Mucosa of stomach (tissue), 1 donor: Measurements from ENCODE around the gene SIDT2.

Experiments used
- H3K27me3 ChIP-seq: one replicate; pipeline ENCODE4 v1.7.0; 2013; ENCODE audit warnings: mild to moderate bottlenecking, low read length; ENCODE audit not compliant: control insufficient read depth, insufficient read depth
- H3K36me3 ChIP-seq: one replicate; pipeline ENCODE4 v1.7.0; 2013; ENCODE audit warnings: low read length; ENCODE audit not compliant: control insufficient read depth, insufficient read depth
- H3K4me1 ChIP-seq: one replicate; pipeline ENCODE4 v1.7.0; 2013; ENCODE audit warnings: mild to moderate bottlenecking, low read length; ENCODE audit not compliant: control insufficient read depth, insufficient read depth
- H3K4me3 ChIP-seq: one replicate; pipeline ENCODE4 v1.7.0; 2013; ENCODE audit warnings: low read length
- H3K9ac ChIP-seq: one replicate; pipeline ENCODE4 v1.7.0; 2013; ENCODE audit warnings: mild to moderate bottlenecking, low read length, moderate library complexity
- H3K9me3 ChIP-seq: one replicate; pipeline ENCODE4 v1.7.0; 2013; ENCODE audit warnings: mild to moderate bottlenecking, low read length, moderate library complexity; ENCODE audit not compliant: control insufficient read depth
- donor health status: Pancreatic carcinoma.

SIDT2 gene

GRCh38 chr11:117185736-117186430 is 7.3 kb downstream of the SIDT2 start:
- peaks cover 80% of the 10 kb centered on the region for H3K4me1 ChIP-seq
- peak overlapping the region; percentile 1 for H3K9ac ChIP-seq
- peaks cover 29% of the 10 kb centered on the region for H3K36me3 ChIP-seq

GRCh38 chr11:117186431-117186761 is 7.9 kb downstream of the SIDT2 start:
- Histone ChIP-seq H3K9me3 (no peaks in the 10 kb centered on the region), H3K9ac (peak overlapping the region; percentile 1), H3K36me3 (peaks cover 29% of the 10 kb centered on the region), H3K4me1 (peaks cover 74% of the 10 kb centered on the region), H3K27me3 (no peaks in the 10 kb centered on the region), H3K4me3 (no peak overlapping the region)

More at GRCh38 chr11:117185736-117186430, 7.3 kb downstream of the SIDT2 start:
- Histone ChIP-seq H3K9me3 (no peaks in the 10 kb centered on the region), H3K27me3 (no peaks in the 10 kb centered on the region), H3K4me3 (no peak overlapping the region)

DNA sequence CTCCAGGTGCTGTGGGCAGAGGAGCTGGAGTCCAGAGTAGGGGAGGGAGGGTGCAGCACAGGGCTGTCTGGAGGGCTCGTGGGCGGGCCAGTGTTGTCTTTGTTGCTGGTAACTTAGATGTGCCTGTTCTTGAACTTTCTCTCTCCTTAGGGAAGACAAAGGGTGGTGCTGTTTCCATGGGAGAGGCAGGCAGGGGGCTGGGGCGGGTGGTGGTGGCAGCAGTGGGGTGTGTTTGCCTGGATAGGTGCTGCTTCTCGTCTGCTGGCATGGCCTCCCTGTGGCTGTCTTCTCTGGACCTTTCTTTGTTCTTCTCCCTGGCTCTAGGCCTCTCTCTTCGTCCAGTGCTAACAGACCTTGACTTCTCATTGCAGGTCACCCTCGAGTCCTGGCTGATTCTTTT is 8.5 kb downstream of the SIDT2 start:
- peaks cover 68% of the 10 kb centered on the region for H3K4me1 ChIP-seq
- peak overlapping the region; percentile 48 for H3K9ac ChIP-seq
- no peaks in the 10 kb centered on the region for H3K9me3 ChIP-seq
- H3K36me3 ChIP-seq: peaks cover 29% of the 10 kb centered on the region
- no peak overlapping the region for H3K4me3 ChIP-seq
- no peaks in the 10 kb centered on the region for H3K27me3 ChIP-seq

DNA sequence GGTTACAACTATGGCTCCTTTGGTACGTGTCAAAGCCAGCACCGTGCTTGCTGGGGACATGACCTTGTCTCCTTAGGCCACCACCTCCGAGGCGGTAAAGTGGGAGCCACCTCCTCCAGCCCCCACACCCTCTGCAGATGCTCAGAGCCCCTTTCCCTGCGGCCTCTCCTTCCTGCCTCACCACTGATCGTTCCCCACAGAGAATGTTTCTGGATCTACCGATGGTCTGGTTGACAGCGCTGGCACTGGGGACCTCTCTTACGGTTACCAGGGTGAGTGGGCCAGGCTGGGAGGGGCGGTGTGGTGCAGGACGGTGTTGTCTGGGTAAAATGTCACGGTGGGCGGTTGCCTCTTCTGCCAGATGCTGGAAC is 8.9 kb downstream of the SIDT2 start:
- Histone ChIP-seq H3K4me3 (no peak overlapping the region), H3K9ac (no peak overlapping the region), H3K27me3 (no peaks in the 10 kb centered on the region), H3K36me3 (peaks cover 29% of the 10 kb centered on the region), H3K4me1 (peaks cover 64% of the 10 kb centered on the region), H3K9me3 (no peaks in the 10 kb centered on the region)

DNA sequence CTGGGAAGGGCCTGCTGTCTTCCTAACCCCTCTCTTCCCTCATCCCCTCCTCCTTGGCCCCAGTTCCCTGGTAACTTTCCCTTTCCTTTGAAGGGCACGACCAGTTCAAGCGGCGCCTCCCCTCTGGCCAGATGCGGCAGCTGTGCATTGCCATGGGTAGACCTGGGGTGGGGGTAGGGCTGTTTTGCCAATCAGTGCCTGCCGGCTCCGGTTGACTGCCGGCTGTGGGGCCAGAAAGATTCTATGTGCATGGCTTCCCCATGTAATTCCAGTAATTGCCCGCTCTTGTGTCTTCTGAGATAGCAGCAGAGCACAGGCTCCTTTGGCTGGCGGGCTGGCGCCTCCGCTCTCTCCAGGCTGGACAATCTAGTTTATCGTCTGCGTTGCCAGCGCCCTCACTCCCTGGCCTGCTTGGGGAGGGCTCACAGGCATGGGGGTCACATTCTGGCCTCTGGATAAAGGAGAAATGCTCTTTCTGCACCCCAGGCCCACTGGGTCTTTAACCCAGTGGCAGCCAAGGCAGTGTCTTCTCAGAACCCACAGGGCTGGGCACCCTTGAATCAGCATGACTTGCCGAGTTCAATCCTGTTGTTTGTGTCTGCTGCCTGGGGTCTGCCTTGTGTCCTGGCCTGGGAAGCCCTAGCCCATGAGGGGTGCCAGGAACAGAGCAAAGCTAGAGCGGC is 9.4 kb downstream of the SIDT2 start:
- Histone ChIP-seq H3K4me1 (peaks cover 65% of the 10 kb centered on the region), H3K9me3 (no peaks in the 10 kb centered on the region), H3K36me3 (peaks cover 34% of the 10 kb centered on the region), H3K27me3 (no peaks in the 10 kb centered on the region), H3K4me3 (no peak overlapping the region), H3K9ac (peak overlapping the region; percentile 4)

DNA sequence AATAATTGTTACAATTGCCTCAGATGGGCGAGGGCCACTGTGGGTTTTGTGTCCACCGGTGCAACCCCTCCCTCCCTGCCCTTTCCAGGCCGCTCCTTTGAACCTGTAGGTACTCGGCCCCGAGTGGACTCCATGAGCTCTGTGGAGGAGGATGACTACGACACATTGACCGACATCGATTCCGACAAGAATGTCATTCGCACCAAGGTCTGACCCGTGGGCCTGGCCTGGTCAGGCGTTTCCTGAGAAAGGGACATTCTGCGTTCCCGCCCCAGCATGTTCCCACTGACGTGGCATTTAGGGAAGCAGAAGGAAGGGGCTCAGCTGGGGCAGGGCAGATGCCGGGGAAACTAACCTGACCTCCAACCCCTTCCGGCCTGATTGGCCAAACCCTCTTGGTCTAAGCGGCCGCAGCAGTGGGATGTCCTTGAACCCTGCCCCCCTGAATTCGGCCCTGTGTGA is 10.1 kb downstream of the SIDT2 start:
- H3K4me1 ChIP-seq: peaks cover 68% of the 10 kb centered on the region
- peaks cover 38% of the 10 kb centered on the region for H3K36me3 ChIP-seq
- H3K4me3 ChIP-seq: no peak overlapping the region
- no peaks in the 10 kb centered on the region for H3K9me3 ChIP-seq
- no peaks in the 10 kb centered on the region for H3K27me3 ChIP-seq
- peak overlapping the region; percentile 4 for H3K9ac ChIP-seq

DNA sequence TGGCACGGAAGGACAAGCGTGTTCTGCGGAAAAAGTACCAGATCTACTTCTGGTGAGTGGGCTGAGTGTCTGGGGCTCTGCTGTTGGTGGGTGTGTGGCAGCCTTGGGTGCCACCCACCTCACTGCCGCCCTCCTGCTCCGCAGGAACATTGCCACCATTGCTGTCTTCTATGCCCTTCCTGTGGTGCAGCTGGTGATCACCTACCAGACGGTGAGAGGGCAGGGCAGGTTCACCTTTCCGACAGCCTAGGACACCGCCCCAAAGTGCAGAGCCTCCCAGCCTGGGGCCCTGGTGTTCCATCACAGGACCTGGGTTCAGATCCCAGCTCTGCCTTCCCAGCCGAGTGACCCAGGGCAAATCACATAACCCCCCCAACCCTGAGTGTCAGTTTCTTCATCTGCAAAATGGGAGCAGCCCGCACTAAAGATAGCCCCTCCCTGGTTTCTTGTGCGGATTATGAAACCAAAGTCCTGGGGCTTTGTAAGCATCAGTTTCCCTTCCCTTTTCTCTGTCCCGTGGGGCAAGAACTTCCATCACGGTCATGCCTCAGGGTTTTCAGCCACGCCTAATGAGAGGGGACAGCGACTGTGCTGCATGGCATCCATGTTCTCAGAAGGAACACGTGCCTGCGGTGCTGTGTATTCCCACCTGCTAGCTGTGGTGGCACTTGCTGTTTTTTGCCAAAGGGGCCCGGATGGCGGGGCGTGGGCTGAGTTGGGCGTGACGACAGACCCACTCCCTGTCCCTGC is 10.8 kb downstream of the SIDT2 start:
- peaks cover 38% of the 10 kb centered on the region for H3K36me3 ChIP-seq
- H3K9me3 ChIP-seq: no peaks in the 10 kb centered on the region
- no peak overlapping the region for H3K9ac ChIP-seq
- no peak overlapping the region for H3K4me3 ChIP-seq
- H3K27me3 ChIP-seq: no peaks in the 10 kb centered on the region
- peaks cover 66% of the 10 kb centered on the region for H3K4me1 ChIP-seq

GRCh38 chr11:117189941-117190544 is 11.5 kb downstream of the SIDT2 start:
- Histone ChIP-seq H3K36me3 (peaks cover 38% of the 10 kb centered on the region), H3K27me3 (no peaks in the 10 kb centered on the region), H3K4me1 (peaks cover 69% of the 10 kb centered on the region), H3K4me3 (no peak overlapping the region), H3K9ac (no peak overlapping the region), H3K9me3 (no peaks in the 10 kb centered on the region)

GRCh38 chr11:117191680-117192400 is 13.3 kb downstream of the SIDT2 start:
- Histone ChIP-seq H3K4me3 (no peak overlapping the region), H3K36me3 (peaks cover 40% of the 10 kb centered on the region), H3K9me3 (no peaks in the 10 kb centered on the region), H3K27me3 (no peaks in the 10 kb centered on the region), H3K9ac (no peak overlapping the region), H3K4me1 (peaks cover 69% of the 10 kb centered on the region)

DNA sequence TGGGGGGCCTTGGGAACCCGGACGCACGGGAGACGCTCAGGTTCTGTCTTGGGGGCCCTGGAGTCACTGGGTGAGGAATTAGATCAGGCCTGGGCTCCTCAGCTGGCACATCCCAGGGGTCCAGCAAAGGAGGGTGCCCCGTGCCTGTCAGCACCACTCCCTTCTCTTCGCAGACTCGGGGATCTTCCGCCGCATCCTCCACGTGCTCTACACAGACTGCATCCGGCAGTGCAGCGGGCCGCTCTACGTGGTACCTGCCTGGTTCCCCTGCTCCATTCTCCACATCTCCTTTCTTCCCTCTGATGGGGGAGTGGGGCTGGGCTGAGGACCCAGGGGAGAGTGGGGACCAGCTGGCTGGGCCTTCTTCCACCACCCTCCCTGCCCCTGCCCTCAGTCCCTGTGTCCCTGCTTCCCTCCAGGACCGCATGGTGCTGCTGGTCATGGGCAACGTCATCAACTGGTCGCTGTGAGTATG is 13.9 kb downstream of the SIDT2 start:
- Histone ChIP-seq H3K4me3 (no peak overlapping the region), H3K9ac (no peak overlapping the region), H3K27me3 (no peaks in the 10 kb centered on the region), H3K36me3 (peaks cover 34% of the 10 kb centered on the region), H3K4me1 (peaks cover 69% of the 10 kb centered on the region), H3K9me3 (no peaks in the 10 kb centered on the region)

- H3K9ac ChIP-seq: no peak overlapping the region
- H3K9me3 ChIP-seq: no peaks in the 10 kb centered on the region
- no peak overlapping the region for H3K4me3 ChIP-seq
- peaks cover 32% of the 10 kb centered on the region for H3K36me3 ChIP-seq
- no peaks in the 10 kb centered on the region for H3K27me3 ChIP-seq
- H3K4me1 ChIP-seq: peaks cover 70% of the 10 kb centered on the region
These were observed 14.8 kb downstream of the SIDT2 start for GRCh38 chr11:117193130-117194020.
